ENCODE data around the gene SLC6A9.

SLC6A9 gene

DNA sequence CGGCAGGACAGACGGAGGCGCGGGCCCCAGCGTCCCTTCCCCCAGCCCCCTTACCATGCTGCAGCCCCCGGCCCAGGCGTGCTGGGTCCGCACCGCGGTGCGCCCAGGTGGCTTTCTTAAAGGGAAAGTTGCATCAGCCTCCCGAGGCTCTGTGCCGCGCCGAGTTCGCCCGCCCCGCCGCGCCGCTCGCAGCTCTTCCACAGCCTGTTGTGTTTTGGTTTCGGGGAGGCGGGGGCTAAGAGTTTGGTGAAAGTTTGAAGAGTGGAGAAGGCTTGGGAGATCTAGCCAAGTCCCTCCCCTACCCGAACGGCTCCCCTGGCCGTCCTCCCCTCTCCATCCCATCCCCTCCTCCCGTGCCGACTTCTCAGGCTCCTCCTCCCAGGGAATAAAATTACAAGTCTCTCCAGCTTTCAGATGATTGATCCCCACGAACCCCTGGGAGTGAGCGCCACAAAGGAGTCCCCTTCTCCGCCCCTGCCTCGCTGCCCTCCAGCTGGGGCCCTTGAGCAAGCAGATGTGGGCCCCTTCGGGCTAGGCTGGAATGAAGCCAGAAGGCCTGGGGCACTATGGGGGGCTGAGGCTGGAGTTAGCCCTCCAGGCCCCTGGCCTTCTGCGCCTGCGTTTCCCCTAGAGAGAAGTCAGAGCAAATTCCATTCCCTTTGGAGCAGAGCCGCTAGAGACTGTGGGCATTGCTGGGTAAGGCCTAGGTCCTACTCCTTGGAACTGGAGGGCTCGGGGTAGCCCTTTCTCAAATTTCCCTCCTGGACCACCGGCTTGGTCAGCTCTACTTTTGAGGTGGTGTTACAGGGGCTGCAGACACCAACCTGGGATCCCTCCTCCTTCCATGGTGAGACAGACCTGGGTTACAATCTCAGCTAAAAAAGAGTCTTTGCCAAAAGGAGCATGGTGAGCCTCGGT lies at the start of gene SLC6A9:
Gene SLC6A9 (minus strand): TSS at position 211 of the 918 bp plus-strand sequence. CDS start 7,185 bp downstream, outside the sequence.
- intact Hi-C loops (cut with micrococcal nuclease), result loop anchor here (10.0 kb wide), 1 partner anchor 87 kb away; the partner anchor contains the start of gene IPO13
- H3K4me1 Mint-ChIP-seq (ENCODE audit: low read depth), result peaks cover 34% of the 10 kb centered on the region
- H3K36me3 Mint-ChIP-seq (ENCODE audit: low read depth), result peaks cover 4% of the 10 kb centered on the region
- peaks cover 44% of the 10 kb centered on the region for H3K27me3 Mint-ChIP-seq
- no peaks in the 10 kb centered on the region for H3K9me3 Mint-ChIP-seq
- H3K27ac Mint-ChIP-seq, result peak within 1 kb of the TSS; percentile 83
- peak within 1 kb of the TSS; percentile 78 for H3K4me3 Mint-ChIP-seq

DNA sequence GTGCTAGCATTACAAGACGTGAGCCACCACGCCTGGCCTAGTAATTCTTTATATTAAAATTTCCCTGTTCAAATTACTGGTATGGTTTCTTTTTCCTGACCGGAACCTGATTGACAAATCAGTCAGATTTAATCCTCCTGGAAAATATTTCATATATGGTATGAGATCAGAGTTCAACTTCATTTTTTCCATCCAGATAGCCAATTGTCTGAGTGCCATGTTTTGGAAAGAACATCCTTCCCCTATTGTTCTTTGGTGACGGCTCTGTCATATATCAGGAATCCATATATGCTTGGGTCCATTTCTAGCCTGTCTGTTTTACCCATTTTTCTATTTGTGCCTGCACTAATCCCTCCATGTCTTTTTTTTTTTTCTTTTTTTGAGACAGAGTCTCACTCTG lies 48.3 kb upstream of the SLC6A9 start:
- Mint-ChIP-seq H3K4me3 (no peak overlapping the region), H3K27ac (no peak overlapping the region), H3K9me3 (no peaks in the 10 kb centered on the region), H3K4me1 (ENCODE audit: low read depth) (peaks cover 11% of the 10 kb centered on the region), H3K36me3 (ENCODE audit: low read depth) (no peaks in the 10 kb centered on the region), H3K27me3 (no peaks in the 10 kb centered on the region)
- intact Hi-C loops (cut with micrococcal nuclease), result no loop called here

- peaks cover 2% of the 10 kb centered on the region for H3K27me3 Mint-ChIP-seq
- no peaks in the 10 kb centered on the region for H3K36me3 Mint-ChIP-seq (ENCODE audit: low read depth)
- peaks cover 25% of the 10 kb centered on the region for H3K4me1 Mint-ChIP-seq (ENCODE audit: low read depth)
- H3K27ac Mint-ChIP-seq, result no peak overlapping the region
- H3K9me3 Mint-ChIP-seq, result no peaks in the 10 kb centered on the region
- no peak overlapping the region for H3K4me3 Mint-ChIP-seq
- intact Hi-C loops (cut with micrococcal nuclease), result no loop called here
Measured at GRCh38 chr1:44078104-44078503, 46.8 kb upstream of the SLC6A9 start.

- no peaks in the 10 kb centered on the region for H3K9me3 Mint-ChIP-seq
- intact Hi-C loops (cut with micrococcal nuclease), result no loop called here
- H3K4me1 Mint-ChIP-seq (ENCODE audit: low read depth), result peaks cover 32% of the 10 kb centered on the region
- H3K4me3 Mint-ChIP-seq, result no peak overlapping the region
- no peaks in the 10 kb centered on the region for H3K36me3 Mint-ChIP-seq (ENCODE audit: low read depth)
- peaks cover 2% of the 10 kb centered on the region for H3K27me3 Mint-ChIP-seq
- no peak overlapping the region for H3K27ac Mint-ChIP-seq
Measured at GRCh38 chr1:44077421-44077820, 46.2 kb upstream of the SLC6A9 start.

- intact Hi-C loops (cut with micrococcal nuclease), result no loop called here
- Mint-ChIP-seq H3K9me3 (no peaks in the 10 kb centered on the region), H3K27me3 (peaks cover 2% of the 10 kb centered on the region), H3K4me1 (ENCODE audit: low read depth) (peaks cover 44% of the 10 kb centered on the region), H3K36me3 (ENCODE audit: low read depth) (no peaks in the 10 kb centered on the region), H3K4me3 (no peak overlapping the region), H3K27ac (no peak overlapping the region)
Measured at GRCh38 chr1:44076066-44076465, 44.8 kb upstream of the SLC6A9 start.

DNA sequence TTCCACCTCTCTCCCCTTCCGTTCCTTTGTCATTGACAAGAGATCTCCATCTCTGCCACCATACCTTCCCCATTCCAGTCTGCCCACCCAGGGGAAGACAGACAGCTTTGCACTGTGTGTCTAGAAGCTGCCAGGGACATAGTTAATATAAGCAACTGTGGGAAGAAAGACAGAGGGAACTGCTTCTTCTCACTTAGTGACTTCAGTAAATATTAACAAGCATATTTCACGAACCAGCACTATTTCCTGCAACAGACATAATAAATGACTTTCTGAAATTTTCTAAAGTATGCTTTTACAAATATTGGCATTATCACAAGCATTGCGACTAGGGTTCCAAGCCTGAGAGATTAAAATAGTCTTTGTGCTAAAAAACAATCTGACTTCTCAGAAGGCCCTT lies 43.2 kb upstream of the SLC6A9 start:
- intact Hi-C loops (cut with micrococcal nuclease), result no loop called here
- H3K4me1 Mint-ChIP-seq (ENCODE audit: low read depth), result peaks cover 54% of the 10 kb centered on the region
- no peaks in the 10 kb centered on the region for H3K36me3 Mint-ChIP-seq (ENCODE audit: low read depth)
- H3K27me3 Mint-ChIP-seq, result peaks cover 2% of the 10 kb centered on the region
- H3K4me3 Mint-ChIP-seq, result no peak overlapping the region
- no peaks in the 10 kb centered on the region for H3K9me3 Mint-ChIP-seq
- no peak overlapping the region for H3K27ac Mint-ChIP-seq

- H3K27me3 Mint-ChIP-seq, result peaks cover 2% of the 10 kb centered on the region
- H3K9me3 Mint-ChIP-seq, result no peaks in the 10 kb centered on the region
- intact Hi-C loops (cut with micrococcal nuclease), result no loop called here
- no peaks in the 10 kb centered on the region for H3K36me3 Mint-ChIP-seq (ENCODE audit: low read depth)
- no peak overlapping the region for H3K4me3 Mint-ChIP-seq
- H3K4me1 Mint-ChIP-seq (ENCODE audit: low read depth), result peaks cover 58% of the 10 kb centered on the region
- no peak overlapping the region for H3K27ac Mint-ChIP-seq
Measured at GRCh38 chr1:44073528-44073927, 42.3 kb upstream of the SLC6A9 start.

DNA sequence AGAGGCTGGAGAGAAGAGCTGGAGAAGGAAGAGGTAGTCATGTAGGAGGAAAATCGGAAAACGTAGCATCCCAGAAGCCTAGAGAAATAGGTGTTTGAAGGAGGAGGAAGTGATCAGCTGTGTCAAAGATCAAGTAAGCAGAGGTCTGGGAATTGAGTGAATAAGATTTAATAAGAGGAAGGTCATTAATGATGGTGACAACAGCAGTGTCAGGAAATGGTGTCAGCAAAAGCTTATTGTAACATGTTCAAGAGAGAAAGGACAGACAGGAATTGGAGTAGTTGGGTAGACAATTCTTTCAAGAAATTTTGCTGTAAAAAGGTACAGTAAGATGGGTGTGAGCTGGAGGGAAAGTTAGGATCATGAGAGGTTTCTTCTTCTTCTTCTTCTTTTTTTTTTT lies 41.6 kb upstream of the SLC6A9 start:
- peaks cover 64% of the 10 kb centered on the region for H3K4me1 Mint-ChIP-seq (ENCODE audit: low read depth)
- H3K27me3 Mint-ChIP-seq, result peaks cover 2% of the 10 kb centered on the region
- no peaks in the 10 kb centered on the region for H3K36me3 Mint-ChIP-seq (ENCODE audit: low read depth)
- no peak overlapping the region for H3K27ac Mint-ChIP-seq
- intact Hi-C loops (cut with micrococcal nuclease), result no loop called here
- no peaks in the 10 kb centered on the region for H3K9me3 Mint-ChIP-seq
- H3K4me3 Mint-ChIP-seq, result no peak overlapping the region

GRCh38 chr1:44072204-44072603 lies 40.9 kb upstream of the SLC6A9 start:
- Mint-ChIP-seq H3K27ac (peak overlapping the region; percentile 56), H3K4me3 (no peak overlapping the region), H3K4me1 (ENCODE audit: low read depth) (peaks cover 70% of the 10 kb centered on the region), H3K9me3 (no peaks in the 10 kb centered on the region), H3K36me3 (ENCODE audit: low read depth) (no peaks in the 10 kb centered on the region), H3K27me3 (peaks cover 2% of the 10 kb centered on the region)
- intact Hi-C loops (cut with micrococcal nuclease), result no loop called here

DNA sequence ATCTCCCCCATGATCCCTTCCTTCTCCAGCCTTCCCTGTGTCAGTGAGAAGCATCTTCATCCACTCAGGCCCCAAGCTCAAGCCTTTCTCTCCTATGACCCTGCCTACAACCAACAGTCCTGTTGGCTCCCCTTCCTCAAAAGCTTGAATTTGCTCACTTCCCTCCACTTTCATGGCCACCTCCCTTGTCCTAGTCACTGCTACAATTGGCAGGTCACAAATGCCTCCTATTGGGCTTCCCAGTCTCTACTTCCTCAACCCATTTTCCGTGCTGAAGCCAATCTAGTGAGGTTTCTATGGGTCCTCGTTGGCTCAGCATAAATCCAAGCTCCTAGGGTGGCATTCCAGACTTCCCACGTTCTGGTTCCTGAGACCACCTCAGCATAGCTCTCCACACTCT lies 40.2 kb upstream of the SLC6A9 start:
- H3K27me3 Mint-ChIP-seq, result peaks cover 2% of the 10 kb centered on the region
- H3K36me3 Mint-ChIP-seq (ENCODE audit: low read depth), result no peaks in the 10 kb centered on the region
- H3K4me1 Mint-ChIP-seq (ENCODE audit: low read depth), result peaks cover 72% of the 10 kb centered on the region
- no peaks in the 10 kb centered on the region for H3K9me3 Mint-ChIP-seq
- no peak overlapping the region for H3K4me3 Mint-ChIP-seq
- intact Hi-C loops (cut with micrococcal nuclease), result no loop called here
- peak overlapping the region; percentile 56 for H3K27ac Mint-ChIP-seq

GRCh38 chr1:44068442-44068921 lies 37.2 kb upstream of the SLC6A9 start:
- Mint-ChIP-seq H3K27me3 (no peaks in the 10 kb centered on the region), H3K36me3 (ENCODE audit: low read depth) (no peaks in the 10 kb centered on the region), H3K27ac (peak overlapping the region; percentile 92), H3K4me3 (no peak overlapping the region), H3K9me3 (no peaks in the 10 kb centered on the region), H3K4me1 (ENCODE audit: low read depth) (peaks cover 60% of the 10 kb centered on the region)
- intact Hi-C loops (cut with micrococcal nuclease), result no loop called here

GRCh38 chr1:44067266-44068250 lies 36.3 kb upstream of the SLC6A9 start:
- Mint-ChIP-seq H3K4me1 (ENCODE audit: low read depth) (peaks cover 51% of the 10 kb centered on the region), H3K36me3 (ENCODE audit: low read depth) (no peaks in the 10 kb centered on the region), H3K9me3 (no peaks in the 10 kb centered on the region), H3K27me3 (no peaks in the 10 kb centered on the region), H3K4me3 (no peak overlapping the region), H3K27ac (peak overlapping the region; percentile 92)
- intact Hi-C loops (cut with micrococcal nuclease), result no loop called here

DNA sequence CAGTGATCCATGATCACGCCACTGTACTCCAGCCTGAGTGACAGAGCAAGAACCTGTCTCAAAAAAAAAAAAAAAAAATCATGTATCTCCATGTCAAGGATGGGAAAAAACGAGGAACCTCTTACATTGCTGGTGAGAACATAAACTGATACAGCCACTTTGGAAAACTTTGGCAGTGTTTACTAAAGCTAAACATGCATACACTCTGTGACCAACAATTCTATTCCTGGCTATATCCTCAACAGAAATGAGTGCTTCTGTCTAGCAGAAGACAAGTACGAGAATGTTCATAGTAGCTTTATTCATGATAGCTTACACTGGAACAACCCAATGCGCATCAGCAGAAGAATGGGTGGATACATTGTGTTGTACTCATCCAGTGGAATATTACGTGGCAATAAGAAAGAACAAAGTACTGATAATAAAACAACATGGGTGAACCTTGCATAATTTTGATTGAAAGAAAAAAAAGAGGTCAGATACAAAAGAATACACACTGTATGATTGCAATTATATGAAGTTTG lies 31.5 kb upstream of the SLC6A9 start:
- H3K27me3 Mint-ChIP-seq, result no peaks in the 10 kb centered on the region
- H3K27ac Mint-ChIP-seq, result no peak overlapping the region
- no peaks in the 10 kb centered on the region for H3K9me3 Mint-ChIP-seq
- intact Hi-C loops (cut with micrococcal nuclease), result no loop called here
- peaks cover 11% of the 10 kb centered on the region for H3K4me1 Mint-ChIP-seq (ENCODE audit: low read depth)
- no peak overlapping the region for H3K4me3 Mint-ChIP-seq
- H3K36me3 Mint-ChIP-seq (ENCODE audit: low read depth), result no peaks in the 10 kb centered on the region
